Suppressor macrophage treated with lipopolysaccharide for 4 hours (primary cell): Measurements from ENCODE around the gene ST6GALNAC4.

Source experiments
- DNase-seq: peaks from one replicate; pipeline ENCODE4 v3.0.0-alpha.2; 2020

The ST6GALNAC4 gene

DNA sequence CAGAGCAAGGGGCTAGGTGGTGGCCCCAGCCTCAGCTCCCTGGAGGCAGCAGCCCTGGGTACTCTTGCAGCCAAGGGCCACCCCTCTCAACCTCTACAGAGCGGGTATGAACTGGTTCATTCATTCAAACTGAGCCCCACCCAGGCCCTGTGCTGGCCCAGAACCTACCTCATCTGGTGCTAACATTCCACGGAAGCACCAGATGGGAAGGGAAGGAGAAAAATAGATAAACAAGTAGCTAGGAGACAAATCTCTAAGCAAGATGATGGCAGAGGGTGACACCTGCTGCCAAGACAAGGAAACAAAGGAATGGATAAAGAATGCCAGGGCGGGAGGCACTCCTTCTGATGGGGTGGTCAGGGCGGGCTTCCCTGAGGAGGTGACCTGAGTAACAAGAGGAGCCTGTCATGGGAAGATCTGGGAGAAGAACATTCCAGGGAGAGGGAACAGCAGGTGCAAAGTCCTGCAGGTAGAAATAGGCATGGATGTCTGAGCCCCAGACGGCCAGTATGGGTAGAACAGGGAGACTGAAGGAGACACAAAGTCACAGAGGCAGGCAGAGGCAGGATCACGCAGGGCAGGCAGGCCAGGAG, 6.1 kb downstream of the ST6GALNAC4 start:
- no peak for DNase-seq

GRCh38 chr9:127909839-127910273, 7.0 kb downstream of the ST6GALNAC4 start:
- DNase-seq: no peak

DNA sequence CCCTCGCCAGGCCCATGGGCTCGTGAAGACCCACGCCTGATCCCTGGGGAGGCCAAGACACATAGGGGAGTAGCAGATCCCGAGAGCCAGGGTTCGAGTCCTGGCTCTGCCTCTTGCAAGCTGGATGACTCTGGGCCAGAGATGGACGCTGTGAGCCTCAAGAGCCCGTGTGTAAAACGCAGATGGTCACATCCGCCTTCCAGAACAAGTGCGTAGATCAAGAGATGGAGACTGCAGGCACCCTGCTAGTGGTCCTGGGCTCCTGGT, 8.2 kb downstream of the ST6GALNAC4 start:
- no peak for DNase-seq

DNA sequence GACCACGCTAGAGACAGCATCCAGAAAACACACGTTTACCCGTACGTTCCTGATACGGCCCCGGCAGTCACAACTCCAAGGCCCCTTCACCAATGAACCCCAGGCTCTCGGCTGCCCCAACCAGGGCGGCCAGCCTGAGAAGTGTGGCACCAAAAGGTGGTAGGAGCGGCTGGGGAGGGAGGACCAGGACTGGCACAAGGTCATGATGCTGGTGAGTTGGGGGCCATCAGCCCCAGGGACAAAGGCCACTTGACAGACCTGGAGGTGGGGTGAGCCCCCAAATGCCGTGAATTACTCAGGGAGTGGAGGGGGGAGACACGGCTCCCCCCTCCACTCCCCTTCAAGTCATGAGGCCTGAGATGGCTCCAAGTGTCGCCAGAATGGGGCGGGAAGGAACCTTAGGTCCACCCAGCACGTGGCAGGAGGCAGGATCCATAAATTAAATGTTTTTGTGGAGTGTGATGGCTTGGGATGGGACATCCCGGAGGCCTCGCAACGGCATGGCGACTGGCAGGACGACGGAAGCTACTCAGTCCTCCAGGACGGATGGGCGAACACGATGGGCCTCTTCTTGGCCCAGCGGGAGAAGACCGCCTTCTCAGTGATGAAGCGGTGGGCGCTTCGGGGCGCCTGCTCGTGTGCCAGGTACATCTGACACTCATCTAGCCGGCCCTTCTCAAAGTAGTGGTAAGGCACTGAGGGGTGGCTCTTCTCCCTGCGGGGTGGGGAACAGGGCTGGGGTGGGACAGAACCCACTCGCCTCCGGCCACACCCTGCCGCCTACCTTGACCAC, 8.8 kb downstream of the ST6GALNAC4 start:
- DNase-seq: no peak

DNA sequence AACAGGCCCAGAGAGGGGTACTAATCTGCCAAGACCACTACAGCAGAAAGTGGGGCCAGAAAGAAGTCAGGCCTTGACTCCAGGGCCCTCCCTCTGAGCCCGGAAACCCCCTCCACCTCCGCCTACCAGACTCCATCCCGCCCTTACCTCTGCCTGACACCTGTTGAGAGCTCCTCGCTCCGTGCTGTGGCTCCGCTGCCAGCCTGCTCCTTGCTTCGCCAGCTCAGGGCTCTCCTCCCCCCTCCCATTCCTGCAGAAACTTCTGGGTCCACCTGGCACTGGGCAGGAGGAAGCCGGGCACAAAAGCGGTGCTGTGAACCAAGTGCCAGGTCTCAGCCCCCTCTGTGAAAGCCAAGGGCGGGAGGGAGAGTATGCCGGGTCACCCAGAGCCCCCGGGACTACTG, 11.1 kb downstream of the ST6GALNAC4 start:
- no peak for DNase-seq

DNA sequence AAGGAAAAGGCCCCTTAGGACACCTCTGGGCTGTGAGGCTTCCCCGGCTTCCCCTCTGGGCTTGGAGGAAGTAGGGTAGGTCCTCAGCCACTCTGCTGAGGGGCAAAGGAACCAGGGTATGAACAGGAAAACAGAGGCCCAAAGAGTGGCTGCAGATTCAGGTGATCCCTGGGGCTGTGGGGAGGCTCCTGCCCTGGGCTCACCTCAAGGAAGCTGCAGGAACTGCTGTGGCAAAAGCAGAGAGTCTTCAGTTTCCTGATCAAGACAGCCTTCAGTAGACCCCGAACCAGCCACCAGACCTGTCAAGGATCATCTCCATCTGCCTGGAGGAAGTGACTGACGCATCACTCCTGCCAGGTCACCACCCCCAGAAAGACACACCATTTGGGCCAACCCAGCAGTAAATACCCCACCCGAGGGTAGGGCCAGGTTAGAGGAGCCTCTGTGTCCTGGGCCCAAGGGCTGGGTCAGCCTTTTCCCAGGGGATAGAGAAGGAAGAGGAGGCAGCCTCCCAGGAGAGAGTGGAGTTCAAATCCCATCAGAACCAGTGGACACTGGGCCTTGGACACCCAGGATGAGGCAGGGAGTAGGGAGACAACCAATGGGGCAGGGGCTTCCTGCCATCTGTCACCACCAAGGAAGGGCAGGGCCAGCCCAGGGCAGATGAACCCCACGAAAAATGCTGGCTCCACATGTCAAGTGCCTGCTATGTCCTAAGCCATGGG, 11.7 kb downstream of the ST6GALNAC4 start:
- DNase-seq: peak; percentile 35

- peak; percentile 31 for DNase-seq
Observed at GRCh38 chr9:127904561-127905003, 12.3 kb downstream of the ST6GALNAC4 start.

DNA sequence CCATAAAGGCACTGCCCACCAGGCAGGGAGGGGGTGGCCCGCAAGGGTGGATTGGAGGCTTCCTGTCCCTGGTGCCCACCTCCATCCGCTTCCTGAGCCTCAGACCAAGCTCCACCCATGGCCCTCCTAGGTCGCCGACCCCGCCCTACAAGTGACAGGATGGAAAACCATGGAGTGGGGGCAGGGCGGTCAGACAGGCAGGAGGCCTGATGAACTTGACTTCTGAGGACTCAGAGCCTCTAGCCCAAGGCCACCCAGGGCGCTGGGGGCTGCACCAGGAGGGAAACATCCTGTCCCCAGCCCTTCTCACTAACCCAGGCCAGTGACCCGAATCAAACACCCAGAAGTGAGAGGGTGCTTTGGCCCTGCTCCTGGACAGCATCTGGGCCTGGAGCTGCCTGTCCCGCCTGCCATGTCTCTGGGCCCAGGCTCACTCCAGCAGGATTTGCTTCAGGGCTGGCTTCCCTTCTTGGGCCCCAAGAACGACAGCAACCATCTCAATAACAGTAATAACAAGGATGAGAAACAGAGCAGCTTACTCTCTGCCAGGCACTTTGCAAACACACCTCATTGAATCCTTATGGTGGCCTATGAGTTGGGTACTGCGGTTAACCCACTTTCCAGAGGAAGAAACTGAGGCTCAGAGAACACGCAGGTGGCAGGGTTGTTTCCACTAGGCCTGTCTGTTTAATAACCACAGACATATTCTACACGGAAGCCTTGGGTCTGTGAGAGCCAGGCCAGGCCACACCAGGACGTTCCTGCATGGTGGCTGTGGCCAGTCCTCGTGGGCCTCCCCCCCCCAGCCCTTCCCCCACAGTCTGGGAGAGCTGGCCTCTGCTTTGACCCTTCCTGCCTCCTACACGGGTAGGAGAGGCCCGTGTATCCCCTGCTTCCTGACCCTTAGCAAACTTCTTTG, 13.0 kb downstream of the ST6GALNAC4 start:
- peak; percentile 54 for DNase-seq

GRCh38 chr9:127899128-127899943, 17.5 kb downstream of the ST6GALNAC4 start, which contains the start of gene ST6GALNAC6:
Gene ST6GALNAC6 (minus strand): TSS chr9:127899603. CDS start chr9:127897981, 1,622 bp downstream.
- DNase-seq: peak; percentile 89

GRCh38 chr9:127898433-127899127, 18.3 kb downstream of the ST6GALNAC4 start:
- peak; percentile 28 for DNase-seq

DNA sequence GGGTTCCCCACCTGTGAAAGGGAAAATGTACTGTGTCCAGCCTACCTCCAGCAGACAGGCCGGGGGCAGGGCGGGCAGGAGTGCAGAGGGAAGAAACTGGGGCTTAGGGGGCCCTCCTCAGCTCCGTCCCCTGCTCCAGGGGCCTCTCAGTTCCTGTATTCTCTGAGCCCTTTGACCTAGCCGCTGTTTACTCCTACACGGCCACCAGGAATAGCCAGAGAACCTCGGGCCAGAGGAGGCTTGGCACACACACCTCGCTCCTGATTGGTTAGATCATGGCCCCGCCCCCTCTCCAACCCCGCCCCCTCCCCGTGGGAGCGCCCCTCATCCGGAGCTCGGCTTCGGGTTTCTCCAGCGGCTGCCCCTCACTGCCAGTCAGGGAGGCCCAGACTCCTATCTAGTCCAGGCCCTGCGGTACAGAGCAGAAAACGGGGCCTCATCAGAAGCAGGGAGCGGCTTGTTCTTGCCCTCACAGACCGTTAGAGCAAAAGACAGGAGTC, 19.6 kb downstream of the ST6GALNAC4 start:
- DNase-seq: peak; percentile 67

DNA sequence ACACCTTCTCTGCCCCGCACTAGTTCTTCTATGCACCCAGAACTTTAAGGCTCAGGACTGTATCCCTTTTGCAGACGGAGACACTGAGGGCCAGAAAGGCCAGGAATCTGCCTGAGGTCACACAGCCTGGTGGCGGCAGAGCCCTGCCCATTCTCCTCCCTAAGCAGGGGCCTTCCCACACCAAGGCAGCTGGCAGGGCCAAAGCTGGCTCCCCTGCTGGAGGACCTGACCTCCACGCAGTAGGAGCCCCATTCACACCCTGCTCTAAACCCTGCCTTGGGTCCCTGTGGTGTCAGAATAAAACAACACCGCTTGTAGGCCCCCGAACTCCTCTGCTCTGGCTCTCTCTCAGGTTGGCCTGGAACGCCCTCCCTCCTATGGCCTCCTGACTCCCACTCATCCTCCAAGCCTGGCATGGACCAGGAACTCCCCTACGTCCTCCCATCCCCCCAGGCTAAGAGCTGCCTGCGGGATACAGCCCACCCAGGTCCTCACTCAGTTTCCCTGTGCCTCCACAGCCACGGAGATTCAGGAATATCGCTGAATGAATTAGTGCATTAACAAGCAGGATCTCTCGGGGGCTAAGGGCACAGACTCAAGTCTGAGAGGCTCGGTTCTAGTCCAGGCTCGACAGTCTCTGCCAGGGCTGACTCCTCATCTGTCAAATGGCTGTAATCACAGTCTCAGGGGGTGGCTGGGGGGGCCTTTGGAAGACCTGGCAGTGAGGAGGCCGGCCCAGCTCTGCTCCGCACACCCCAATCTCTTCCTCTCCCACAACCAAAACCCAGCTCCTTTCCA, 20.2 kb downstream of the ST6GALNAC4 start:
- DNase-seq: no peak

GRCh38 chr9:127895811-127896210, 21.0 kb downstream of the ST6GALNAC4 start:
- DNase-seq: no peak

- DNase-seq: no peak
Observed at GRCh38 chr9:127893392-127893791, 23.4 kb downstream of the ST6GALNAC4 start.

GRCh38 chr9:127892831-127893230, 24.0 kb downstream of the ST6GALNAC4 start:
- DNase-seq: no peak

GRCh38 chr9:127890053-127890452, 26.8 kb downstream of the ST6GALNAC4 start:
- no peak for DNase-seq

DNA sequence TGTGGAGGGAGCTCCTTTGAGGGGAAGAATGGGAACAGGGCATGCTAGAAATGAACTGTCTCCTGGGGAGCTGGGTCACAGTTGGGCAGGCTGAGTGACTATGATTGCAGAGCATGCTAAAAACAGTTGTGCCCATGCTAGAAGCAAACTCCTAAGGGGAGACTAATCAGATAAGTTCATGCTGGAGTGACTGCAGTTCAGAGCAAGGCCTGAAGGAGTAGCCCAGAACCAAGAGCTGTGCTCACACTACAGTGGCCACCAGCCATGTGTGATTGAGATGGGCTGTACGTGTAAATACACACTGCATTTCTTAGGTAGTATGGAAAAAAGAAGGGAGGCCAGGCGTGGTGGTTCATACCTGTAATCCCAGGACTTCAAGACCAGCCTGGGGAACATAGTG, 29.0 kb downstream of the ST6GALNAC4 start:
- no peak for DNase-seq

GRCh38 chr9:127886401-127886972, 30.4 kb downstream of the ST6GALNAC4 start:
- no peak for DNase-seq

- DNase-seq: no peak
Observed at GRCh38 chr9:127885508-127886281, 31.1 kb downstream of the ST6GALNAC4 start.
